HFF-Myc (cell line): ENCODE data around the gene MICB.
"Not testable (repeated sequence)": the region's sequence is repeated elsewhere in the genome, so short reads cannot be mapped to it uniquely, and the experiment has no call there.

Experiments
- DNase-seq: peaks from one replicate; pipeline ENCODE4 v3.0.0-alpha.2; 2011; ENCODE audit warnings: low read depth; ENCODE audit errors: extremely low read depth
- H3K4me3 ChIP-seq: replicated peaks from 2 replicates; pipeline ENCODE4 v1.5.1; 2011; ENCODE audit warnings: low read depth, mild to moderate bottlenecking, control low read depth, low read length
- TF ChIP-seq, protein P1 (sequence below): IDR thresholded peaks from 2 replicates; pipeline ENCODE4 v1.5.1; 2012; ENCODE audit warnings: mild to moderate bottlenecking, low read depth, low read length, control low read depth; ENCODE audit errors: missing control alignments

The MICB gene

DNA sequence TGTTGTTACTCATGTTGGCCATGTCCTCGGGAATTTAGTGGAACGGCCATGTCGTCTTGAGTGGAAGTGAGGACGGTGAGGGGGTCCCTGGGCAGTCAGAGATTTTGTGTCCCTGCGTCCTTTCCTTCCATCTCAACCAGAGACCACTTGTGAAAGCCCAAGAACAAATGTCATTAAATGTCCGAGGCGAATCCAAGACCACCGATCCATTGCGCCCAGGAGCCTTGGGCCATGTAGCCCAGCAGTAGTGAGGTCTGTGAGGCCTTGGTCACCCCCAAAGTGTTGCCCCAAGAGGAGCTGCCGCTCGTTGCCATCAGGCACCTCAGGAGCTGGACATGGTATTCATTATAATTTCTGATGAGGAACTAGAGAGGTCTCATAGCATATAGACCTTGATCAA is 17.4 kb upstream of the MICB start:
- TF ChIP-seq, protein P1, sequence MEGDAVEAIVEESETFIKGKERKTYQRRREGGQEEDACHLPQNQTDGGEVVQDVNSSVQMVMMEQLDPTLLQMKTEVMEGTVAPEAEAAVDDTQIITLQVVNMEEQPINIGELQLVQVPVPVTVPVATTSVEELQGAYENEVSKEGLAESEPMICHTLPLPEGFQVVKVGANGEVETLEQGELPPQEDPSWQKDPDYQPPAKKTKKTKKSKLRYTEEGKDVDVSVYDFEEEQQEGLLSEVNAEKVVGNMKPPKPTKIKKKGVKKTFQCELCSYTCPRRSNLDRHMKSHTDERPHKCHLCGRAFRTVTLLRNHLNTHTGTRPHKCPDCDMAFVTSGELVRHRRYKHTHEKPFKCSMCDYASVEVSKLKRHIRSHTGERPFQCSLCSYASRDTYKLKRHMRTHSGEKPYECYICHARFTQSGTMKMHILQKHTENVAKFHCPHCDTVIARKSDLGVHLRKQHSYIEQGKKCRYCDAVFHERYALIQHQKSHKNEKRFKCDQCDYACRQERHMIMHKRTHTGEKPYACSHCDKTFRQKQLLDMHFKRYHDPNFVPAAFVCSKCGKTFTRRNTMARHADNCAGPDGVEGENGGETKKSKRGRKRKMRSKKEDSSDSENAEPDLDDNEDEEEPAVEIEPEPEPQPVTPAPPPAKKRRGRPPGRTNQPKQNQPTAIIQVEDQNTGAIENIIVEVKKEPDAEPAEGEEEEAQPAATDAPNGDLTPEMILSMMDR, result no peak
- no peak for DNase-seq
- no peak overlapping the region for H3K4me3 ChIP-seq

DNA sequence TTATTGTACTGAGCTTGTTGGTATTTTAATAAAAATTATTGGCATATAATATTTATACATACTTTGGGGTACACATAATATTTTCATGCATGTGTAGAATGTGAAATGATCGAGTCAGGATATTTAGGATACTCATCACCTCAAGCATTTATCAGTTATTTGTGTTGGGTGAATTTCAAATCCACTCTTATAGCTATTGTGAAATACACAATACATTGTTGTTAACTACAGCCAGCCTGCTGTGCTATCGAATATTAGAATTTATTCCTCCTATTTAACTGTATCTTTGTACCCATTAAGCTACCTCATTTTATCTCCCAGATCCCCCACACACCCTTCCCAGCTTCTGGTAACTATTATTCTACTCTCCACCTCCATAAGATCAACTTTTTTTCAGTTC is 14.6 kb upstream of the MICB start:
- no peak for DNase-seq
- TF ChIP-seq, protein P1, result no peak
- no peak overlapping the region for H3K4me3 ChIP-seq

DNA sequence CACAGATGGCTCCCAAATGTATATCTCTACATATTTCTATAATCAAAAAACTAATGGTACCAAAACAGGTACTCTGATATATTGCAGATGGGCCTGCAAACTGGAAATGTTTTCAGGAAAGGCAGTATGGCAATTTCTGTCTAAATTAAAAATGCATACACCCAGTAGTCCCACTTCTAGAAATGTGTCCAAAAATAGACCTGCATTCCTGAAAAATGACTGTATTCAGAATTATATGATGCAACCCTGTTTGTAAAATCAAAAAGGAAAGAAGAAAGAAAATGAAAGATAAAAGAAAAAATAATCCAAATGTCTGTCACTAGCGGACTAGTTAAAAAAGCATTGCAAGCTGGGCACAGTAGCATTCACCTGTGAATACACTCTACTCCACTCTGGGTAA is 12.9 kb upstream of the MICB start:
- H3K4me3 ChIP-seq, result no peak overlapping the region
- TF ChIP-seq, protein P1, result no peak
- no peak for DNase-seq

DNA sequence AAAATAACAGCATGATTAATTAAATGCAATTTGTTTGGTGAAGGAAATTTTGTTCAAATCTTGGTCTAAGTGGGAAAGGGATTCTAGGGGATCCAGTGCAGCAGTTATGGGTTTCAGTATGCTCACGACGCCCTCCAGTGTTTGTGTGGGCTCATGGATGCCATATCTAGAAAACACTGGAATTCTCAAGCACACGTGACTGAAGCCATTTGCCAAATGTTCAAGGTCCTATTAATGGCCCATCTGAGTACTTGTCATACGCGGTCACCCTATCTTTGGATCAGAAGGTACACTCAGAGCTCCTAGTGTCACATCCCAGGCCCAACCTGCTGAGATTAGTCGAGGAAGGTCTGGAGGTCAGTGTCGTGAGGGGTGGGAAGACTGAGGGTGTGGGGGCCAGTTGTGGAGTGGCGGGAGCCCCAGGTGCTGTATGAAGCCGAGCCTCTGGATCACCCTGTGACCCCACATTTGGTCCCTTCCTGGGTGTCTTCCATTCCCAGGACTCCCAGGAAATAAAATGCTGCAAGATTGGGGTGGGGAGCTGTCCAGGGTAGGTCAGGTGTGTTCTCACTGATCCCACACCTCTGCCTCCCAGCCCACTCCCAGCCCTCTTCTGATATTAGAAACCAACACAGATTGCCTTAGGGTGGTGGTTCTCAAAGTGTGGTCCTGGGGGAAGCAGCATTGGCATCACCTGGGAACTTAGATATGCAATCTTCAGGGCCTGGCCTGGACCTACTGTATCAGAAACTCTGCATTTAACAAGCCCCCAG is 11.7 kb upstream of the MICB start:
- DNase-seq, result not testable (repeated sequence)

DNA sequence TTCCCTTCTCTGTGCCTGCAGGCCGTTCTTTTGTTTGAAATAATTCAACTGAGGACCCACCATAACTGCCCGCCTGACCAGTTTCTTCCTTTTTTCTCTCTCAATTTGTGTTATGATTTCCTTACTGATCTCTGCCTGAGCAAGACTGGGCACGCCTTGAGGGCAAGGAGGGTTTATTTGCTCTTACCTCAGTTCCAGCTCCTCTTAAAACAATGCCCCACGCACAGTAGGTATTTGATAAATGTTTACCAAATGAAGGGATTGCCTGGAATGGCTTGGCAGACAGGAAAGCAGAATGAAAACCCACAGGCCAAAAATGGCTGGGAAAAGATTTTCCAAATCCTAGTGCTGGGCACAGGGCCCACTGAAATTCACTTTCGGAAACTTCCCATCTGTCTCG is 10.3 kb upstream of the MICB start:
- not testable (repeated sequence) for DNase-seq, H3K4me3 ChIP-seq

More for the DNA sequence above, 11.7 kb upstream of the MICB start:
- H3K4me3 ChIP-seq, result not testable (repeated sequence)

DNA sequence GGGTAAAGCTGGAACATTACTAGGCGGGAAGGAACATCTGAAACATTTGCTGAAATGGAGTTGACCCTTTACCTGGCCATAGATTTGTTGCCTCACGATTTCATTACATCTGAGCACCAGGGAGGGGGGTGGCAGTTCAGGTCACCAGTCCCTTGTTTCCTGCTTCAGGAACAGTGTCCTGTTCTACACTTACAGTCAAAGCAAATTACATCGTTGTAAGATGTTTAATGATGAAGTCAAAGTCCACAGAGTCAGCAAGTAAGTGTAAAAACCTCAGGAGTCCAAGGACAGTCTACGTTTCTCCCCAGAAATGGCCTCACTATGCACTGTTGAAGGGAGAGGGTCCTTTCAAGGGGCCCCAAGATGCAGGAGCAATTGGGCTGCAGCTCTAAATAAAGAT is 8.9 kb upstream of the MICB start:
- TF ChIP-seq, protein P1, result no peak
- no peak overlapping the region for H3K4me3 ChIP-seq
- no peak for DNase-seq

DNA sequence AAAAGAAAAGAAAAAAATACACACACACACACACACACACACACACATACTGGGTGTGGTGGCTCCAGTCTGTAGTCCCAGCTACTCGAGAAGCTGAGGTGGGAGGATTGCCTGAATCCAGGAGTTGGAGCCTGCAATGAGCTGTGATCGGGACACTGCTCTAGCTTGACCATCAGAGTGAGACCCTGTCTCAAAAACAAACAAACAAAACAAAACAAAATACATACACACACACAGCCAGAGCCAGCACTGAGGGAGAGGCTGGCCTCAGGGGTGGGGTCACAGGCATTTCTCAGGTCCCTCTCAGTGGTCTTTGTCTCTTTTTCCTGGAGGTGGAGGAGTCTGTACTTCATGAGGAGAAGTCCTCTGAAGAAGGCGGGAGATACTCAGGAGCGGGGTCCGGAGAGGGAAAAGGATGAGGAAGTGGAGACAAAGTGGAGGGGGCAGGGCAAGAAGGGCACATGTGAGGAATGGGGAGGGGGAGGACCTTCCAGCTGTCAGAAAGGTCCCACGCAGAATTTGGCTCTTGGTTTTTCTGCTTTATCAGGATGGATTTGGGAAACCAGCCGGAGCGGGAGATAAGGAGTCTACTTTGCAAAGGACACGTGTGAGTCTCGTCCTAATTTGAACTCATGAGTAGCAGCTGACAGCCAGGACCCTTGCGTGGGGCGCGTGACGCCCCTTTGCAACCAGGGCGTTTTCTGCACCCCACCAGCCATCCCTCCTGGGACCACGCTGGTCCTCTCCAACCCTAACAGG is 7.7 kb upstream of the MICB start:
- DNase-seq, result no peak
- no peak overlapping the region for H3K4me3 ChIP-seq
- TF ChIP-seq, protein P1, result no peak

DNA sequence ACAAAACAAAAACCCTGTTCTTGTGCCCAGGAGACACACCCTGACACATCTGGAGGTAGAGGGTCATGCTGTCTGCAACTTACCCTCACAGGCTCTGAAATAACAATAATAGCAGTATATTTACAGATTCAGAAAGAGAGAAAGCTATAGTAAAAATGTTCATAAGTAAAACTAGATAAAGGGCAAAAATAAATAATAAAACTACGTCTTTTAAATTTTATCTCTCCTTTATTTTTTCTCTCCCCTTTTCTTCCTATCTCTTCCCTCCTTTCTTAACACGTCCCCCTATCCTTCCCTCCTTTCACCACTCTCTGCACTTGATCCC is 4.4 kb upstream of the MICB start:
- not testable (repeated sequence) for DNase-seq
- H3K4me3 ChIP-seq, result peak overlapping the region; percentile 73
